ENCODE results near the gene LHFPL4.
"Not testable (repeated sequence)": the region's sequence is repeated elsewhere in the genome, so short reads cannot be mapped to it uniquely, and the experiment has no call there.

LHFPL4 gene

GRCh38 chr3:9498781-9499180, 54.8 kb downstream of the LHFPL4 start:
- H3K4me3 ChIP-seq (replicated peaks in 1 of 2; ENCODE audit: low read depth in 2 of 2, low read length in 2 of 2), result no peak overlapping the region
- no peak for DNase-seq (ENCODE audit: low read depth in 2 of 2)
- no peak for TF ChIP-seq CTCF (IDR thresholded peaks at IDR 0.05; ENCODE audit: low read depth, low read length)

- no peak overlapping the region for H3K4me3 ChIP-seq (replicated peaks in 1 of 2; ENCODE audit: low read depth in 2 of 2, low read length in 2 of 2)
- DNase-seq (ENCODE audit: low read depth in 2 of 2), result peak in 1 of 2 donors; percentile 34
- no peak for TF ChIP-seq CTCF (IDR thresholded peaks at IDR 0.05; ENCODE audit: low read depth, low read length)
Measured at GRCh38 chr3:9497821-9498565, 55.6 kb downstream of the LHFPL4 start.

GRCh38 chr3:9496893-9497292, 56.7 kb downstream of the LHFPL4 start:
- H3K4me3 ChIP-seq (replicated peaks in 1 of 2; ENCODE audit: low read depth in 2 of 2, low read length in 2 of 2), result no peak overlapping the region
- TF ChIP-seq CTCF (IDR thresholded peaks at IDR 0.05; ENCODE audit: low read depth, low read length), result no peak
- no peak for DNase-seq (ENCODE audit: low read depth in 2 of 2)

GRCh38 chr3:9494036-9494435, 59.6 kb downstream of the LHFPL4 start:
- not testable (repeated sequence) for H3K4me3 ChIP-seq (replicated peaks in 1 of 2; ENCODE audit: low read depth in 2 of 2, low read length in 2 of 2); DNase-seq (ENCODE audit: low read depth in 2 of 2)

GRCh38 chr3:9491506-9491905, 62.1 kb downstream of the LHFPL4 start:
- DNase-seq (ENCODE audit: low read depth in 2 of 2), result no peak
- TF ChIP-seq CTCF (IDR thresholded peaks at IDR 0.05; ENCODE audit: low read depth, low read length), result no peak
- H3K4me3 ChIP-seq (replicated peaks in 1 of 2; ENCODE audit: low read depth in 2 of 2, low read length in 2 of 2), result no peak overlapping the region

- H3K4me3 ChIP-seq (replicated peaks in 1 of 2; ENCODE audit: low read depth in 2 of 2, low read length in 2 of 2), result no peak overlapping the region
- TF ChIP-seq CTCF (IDR thresholded peaks at IDR 0.05; ENCODE audit: low read depth, low read length), result no peak
- no peak for DNase-seq (ENCODE audit: low read depth in 2 of 2)
Measured at GRCh38 chr3:9485248-9485647, 68.4 kb downstream of the LHFPL4 start.

- no peak for DNase-seq (ENCODE audit: low read depth in 2 of 2)
- TF ChIP-seq CTCF (IDR thresholded peaks at IDR 0.05; ENCODE audit: low read depth, low read length), result no peak
- no peak overlapping the region for H3K4me3 ChIP-seq (replicated peaks in 1 of 2; ENCODE audit: low read depth in 2 of 2, low read length in 2 of 2)
Measured at GRCh38 chr3:9480265-9480664, 73.4 kb downstream of the LHFPL4 start.

All from cardiac fibroblast (primary cell).